Testis (tissue), 2 donors: ENCODE data around the gene CSNK2A2.

Experiments
- POLR2A ChIP-seq: fragments of 450-650 bp; IDR thresholded peaks from one replicate; pipeline ENCODE4 v1.6.1; 2017; ENCODE audit warnings: antibody characterized with exemption, mild to moderate bottlenecking, moderate library complexity
- TF ChIP-seq, protein P1 (sequence below), 3 experiments: fragments of 450-650 bp in 2 of 3; fragments of 200-600 bp in 1 of 3; sonication (generic) in 1 of 3; IDR thresholded peaks; one replicate each; pipeline ENCODE4 v1.5.1; 2016 to 2019; ENCODE audit warnings: antibody characterized with exemption in 3 of 3, mild to moderate bottlenecking in 2 of 3, moderate library complexity in 1 of 3

DNA sequence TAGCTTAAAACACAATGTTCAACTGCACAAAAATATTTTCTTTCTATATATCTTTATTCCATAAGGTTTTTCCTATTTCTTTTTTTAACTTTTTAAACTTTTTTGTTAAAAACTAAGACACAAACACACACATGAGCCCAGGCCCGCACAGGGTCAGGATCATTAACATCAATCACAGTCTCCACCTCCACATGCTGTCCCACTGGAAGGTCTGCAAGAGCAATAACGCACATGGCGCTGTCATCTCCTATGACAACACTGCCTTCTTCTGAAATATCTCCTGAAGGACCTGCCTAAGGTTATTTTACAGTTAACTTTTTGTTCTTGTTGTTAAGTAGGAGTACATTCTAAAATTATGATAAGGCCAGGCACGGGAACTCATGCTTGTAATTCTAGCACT lies 72.9 kb downstream of the CSNK2A2 start:
- TF ChIP-seq, protein P1, sequence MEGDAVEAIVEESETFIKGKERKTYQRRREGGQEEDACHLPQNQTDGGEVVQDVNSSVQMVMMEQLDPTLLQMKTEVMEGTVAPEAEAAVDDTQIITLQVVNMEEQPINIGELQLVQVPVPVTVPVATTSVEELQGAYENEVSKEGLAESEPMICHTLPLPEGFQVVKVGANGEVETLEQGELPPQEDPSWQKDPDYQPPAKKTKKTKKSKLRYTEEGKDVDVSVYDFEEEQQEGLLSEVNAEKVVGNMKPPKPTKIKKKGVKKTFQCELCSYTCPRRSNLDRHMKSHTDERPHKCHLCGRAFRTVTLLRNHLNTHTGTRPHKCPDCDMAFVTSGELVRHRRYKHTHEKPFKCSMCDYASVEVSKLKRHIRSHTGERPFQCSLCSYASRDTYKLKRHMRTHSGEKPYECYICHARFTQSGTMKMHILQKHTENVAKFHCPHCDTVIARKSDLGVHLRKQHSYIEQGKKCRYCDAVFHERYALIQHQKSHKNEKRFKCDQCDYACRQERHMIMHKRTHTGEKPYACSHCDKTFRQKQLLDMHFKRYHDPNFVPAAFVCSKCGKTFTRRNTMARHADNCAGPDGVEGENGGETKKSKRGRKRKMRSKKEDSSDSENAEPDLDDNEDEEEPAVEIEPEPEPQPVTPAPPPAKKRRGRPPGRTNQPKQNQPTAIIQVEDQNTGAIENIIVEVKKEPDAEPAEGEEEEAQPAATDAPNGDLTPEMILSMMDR (IDR thresholded peaks at IDR 0.05): no peak
- no peak for TF ChIP-seq POLR2A
